IMR-90 (cell line): ENCODE results near the gene PPDPF. TPM values are rescaled to one million over a fixed set of nuclear protein-coding genes. Genes with fewer than 3 reads are reported as not detected.

ENCODE experiments used
- ATAC-seq: fragments of 200-7000 bp; cut with Tn5 transposase; 2 replicates; pipeline ENCODE4 v1.9.1; 2020; ENCODE audit warnings: low read depth, mild to moderate bottlenecking, moderate library complexity
- BruUV-seq: library from RNA; stranded (reverse); fragments of 400-500 nt; replicated peaks from 2 replicates; lab custom pipeline; 2021; lab: Mats Ljungman, UMichigan
- CTCF ChIA-PET: fragments of 300-600 bp; formaldehyde crosslinking; extraction: SDS; loops from one replicate; lab custom pipeline; 2021; ENCODE audit warnings: antibody characterized with exemption; lab: Yijun Ruan, JAX
- POLR2A ChIA-PET: fragments of 300-600 bp; sonication (Branson Sonifier 250); formaldehyde crosslinking; loops from one replicate; lab custom pipeline; 2022; ENCODE audit warnings: antibody characterized with exemption; ENCODE audit not compliant: unreplicated experiment; lab: Charles Lee
- DNase-seq: peaks from one replicate; pipeline ENCODE4 v3.0.0; 2013
- H2AFZ ChIP-seq: replicated peaks from 2 replicates; pipeline ENCODE3; 2013; ENCODE audit warnings: low read length, mild to moderate bottlenecking; ENCODE audit not compliant: poor library complexity
- H2AK5ac ChIP-seq: 2 replicates; pipeline ENCODE4 v1.6.1; 2013; ENCODE audit warnings: low read depth, low read length, inconsistent platforms
- H2AK9ac ChIP-seq: replicated peaks from 2 replicates; pipeline ENCODE3; 2013; ENCODE audit warnings: mild to moderate bottlenecking, low read depth, low read length, moderate library complexity; ENCODE audit not compliant: poor library complexity
- H2BK120ac ChIP-seq: 2 replicates; pipeline ENCODE4 v1.6.1; 2013; ENCODE audit warnings: low read depth, low read length, inconsistent platforms
- H2BK15ac ChIP-seq: 3 replicates; pipeline ENCODE4 v1.6.1; 2013; ENCODE audit warnings: low read depth, low read length, inconsistent platforms
- H2BK20ac ChIP-seq: 2 replicates; pipeline ENCODE4 v1.6.1; 2013; ENCODE audit warnings: low read depth, mild to moderate bottlenecking, inconsistent platforms, low read length, moderate library complexity
- H2BK5ac ChIP-seq: 2 replicates; pipeline ENCODE4 v1.6.1; 2013; ENCODE audit warnings: mild to moderate bottlenecking, low read depth, low read length, inconsistent platforms; ENCODE audit not compliant: poor library complexity, severe bottlenecking
- H3K14ac ChIP-seq: replicated peaks from 2 replicates; pipeline ENCODE4 v1.6.1; 2013; ENCODE audit warnings: low read depth, low read length, inconsistent platforms
- H3K18ac ChIP-seq: 2 replicates; pipeline ENCODE4 v1.6.1; 2013; ENCODE audit warnings: low read depth, low read length, control low read depth
- H3K23ac ChIP-seq: 2 replicates; pipeline ENCODE4 v1.6.1; 2013; ENCODE audit warnings: low read depth, low read length, inconsistent platforms
- H3K27ac ChIP-seq: 2 replicates; pipeline ENCODE4 v1.5.1; 2013; ENCODE audit warnings: mild to moderate bottlenecking, control low read depth, low read length; ENCODE audit not compliant: insufficient read depth
- H3K27me3 ChIP-seq: 2 replicates; pipeline ENCODE4 v1.6.1; 2013; ENCODE audit warnings: low read length; ENCODE audit not compliant: control insufficient read depth, insufficient read depth
- H3K36me3 ChIP-seq: 2 replicates; pipeline ENCODE4 v1.6.1; 2013; ENCODE audit warnings: low read length, mixed read lengths; ENCODE audit not compliant: control insufficient read depth, insufficient read depth
- H3K4ac ChIP-seq: 2 replicates; pipeline ENCODE4 v1.6.1; 2013; ENCODE audit warnings: low read depth, low read length, inconsistent platforms
- H3K4me1 ChIP-seq: 2 replicates; pipeline ENCODE4 v1.6.1; 2013; ENCODE audit warnings: low read length, mixed read lengths; ENCODE audit not compliant: control insufficient read depth, insufficient read depth
- H3K4me2 ChIP-seq: 2 replicates; pipeline ENCODE4 v1.6.1; 2013; ENCODE audit warnings: low read depth, mild to moderate bottlenecking, control low read depth, low read length, moderate library complexity
- H3K4me3 ChIP-seq: 2 replicates; pipeline ENCODE4 v1.5.1; 2013; ENCODE audit warnings: low read depth, mild to moderate bottlenecking, control low read depth, low read length, moderate library complexity; ENCODE audit not compliant: insufficient read depth
- H3K56ac ChIP-seq: 2 replicates; pipeline ENCODE4 v1.6.1; 2013; ENCODE audit warnings: low read length, inconsistent platforms; ENCODE audit not compliant: insufficient read depth; ENCODE audit errors: extremely low read depth
- H3K79me1 ChIP-seq, 2 experiments: 2 replicates each; pipeline ENCODE4 v1.6.1; 2013; ENCODE audit warnings: low read length in 2 of 2, inconsistent platforms in 1 of 2, low read depth in 1 of 2
- H3K9ac ChIP-seq: 2 replicates; pipeline ENCODE4 v1.6.1; 2013; ENCODE audit warnings: low read depth, low read length, control low read depth
- H3K9me1 ChIP-seq: 2 replicates; pipeline ENCODE4 v1.6.1; 2013; ENCODE audit warnings: low read length, inconsistent platforms; ENCODE audit not compliant: insufficient read depth
- H3K9me3 ChIP-seq: 2 replicates; pipeline ENCODE4 v1.6.1; 2013; ENCODE audit warnings: low read length; ENCODE audit not compliant: control insufficient read depth, insufficient read depth
- H4K20me1 ChIP-seq: 2 replicates; pipeline ENCODE4 v1.6.1; 2013; ENCODE audit warnings: low read length, inconsistent platforms; ENCODE audit not compliant: insufficient read depth
- H4K5ac ChIP-seq: 2 replicates; pipeline ENCODE4 v1.6.1; 2013; ENCODE audit warnings: mild to moderate bottlenecking, low read depth, low read length, control low read depth
- H4K8ac ChIP-seq, 2 experiments: 2 replicates each; pipeline ENCODE4 v1.6.1; 2013; ENCODE audit warnings: low read depth in 2 of 2, low read length in 2 of 2, control low read depth in 1 of 2, inconsistent platforms in 1 of 2
- H4K91ac ChIP-seq: 2 replicates; pipeline ENCODE4 v1.6.1; 2013; ENCODE audit warnings: low read depth, low read length, inconsistent platforms; ENCODE audit not compliant: insufficient read depth
- POLR2A ChIP-seq: IDR thresholded peaks from 2 replicates; pipeline ENCODE4 v1.6.1; 2012; ENCODE audit warnings: mild to moderate bottlenecking, low read depth, low read length
- WGBS, 2 experiments: methylation state at CpG; one replicate each; pipeline versions ENCODE4 v1.1.5 to v1.1.7; 2013; ENCODE audit warnings: missing lambda C conversion rate in 2 of 2; ENCODE audit not compliant: insufficient read length in 1 of 2; ENCODE audit errors: extremely low coverage in 2 of 2; 5-methylcytosine and 5-hydroxymethylcytosine counted together
- dilution Hi-C: fragments of 300-500 bp; cut with HindIII; formaldehyde crosslinking; loops from one replicate; pipeline ENCODE4 v1.14.3; 2018; ENCODE audit warnings: low sequenced_read_pairs; ENCODE audit not compliant: unreplicated experiment
- in situ Hi-C: fragments of 300-500 bp; cut with MboI; formaldehyde crosslinking; loops from 3 replicates; pipeline ENCODE4 v1.14.3; 2019; ENCODE audit warnings: low sequenced_read_pairs, inconsistent platforms, mixed read lengths
- intact Hi-C: fragments of 100-400 bp; cut with micrococcal nuclease; formaldehyde crosslinking; loops from 2 replicates; pipeline ENCODE4 v1.10.0; 2022
- polyA plus RNA-seq, 3 experiments: library from polyadenylated mRNA; depleted of rRNA; stranded (reverse); fragments of >200 nt; gene quantifications; 2 replicates each; pipeline ENCODE4 v1.2.3, GENCODE V29; 2012; ENCODE audit warnings: low replicate concordance in 1 of 3
- total RNA-seq: library from RNA; depleted of rRNA; stranded (reverse); fragments of >200 nt; gene quantifications from 2 replicates; pipeline ENCODE4 v1.2.3, GENCODE V29; 2012

Gene PPDPF
- total and polyA plus RNA-seq, 2 of the 4 experiments (the other 2 are of a cell fraction), result 12.9 to 171 TPM

DNA sequence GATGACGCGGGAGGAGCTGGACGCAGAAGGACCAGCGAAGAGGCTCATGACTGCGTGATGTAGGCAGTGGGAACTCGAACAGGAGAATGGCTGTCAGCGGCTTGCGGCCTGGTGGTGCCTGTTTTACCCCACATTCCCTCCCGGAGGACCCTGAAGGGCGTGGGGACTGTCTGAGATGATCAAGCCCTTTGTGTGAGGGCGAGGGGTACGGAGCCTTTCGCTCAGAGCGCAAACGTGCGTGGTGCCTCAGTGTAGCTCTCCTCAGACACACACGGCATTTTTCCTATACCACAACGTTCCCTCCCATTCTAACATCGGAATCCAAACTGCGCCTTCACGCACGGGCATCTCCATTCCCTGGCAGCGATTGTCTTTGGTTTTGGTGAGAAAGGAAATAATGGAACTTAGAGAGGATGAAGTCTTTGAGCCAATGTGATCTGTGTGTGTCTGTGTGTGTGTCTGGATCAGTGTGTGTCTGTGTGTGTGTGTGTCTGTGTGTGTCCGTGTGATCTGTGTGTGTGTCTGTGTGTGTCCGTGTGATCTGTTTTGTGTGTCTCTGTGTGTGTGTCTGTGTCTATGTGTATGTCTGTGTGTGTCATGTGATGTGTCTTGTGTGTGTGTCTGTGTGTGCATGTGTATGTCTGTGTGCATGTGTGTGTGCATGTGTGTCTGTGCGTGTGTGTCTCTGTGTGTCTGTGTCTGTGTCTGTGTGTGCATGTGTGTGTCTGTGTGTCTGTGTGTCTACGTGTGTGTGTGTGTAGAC, 11.3 kb downstream of the PPDPF start:
- no peak overlapping the region for H3K4ac ChIP-seq
- dilution Hi-C loops, result no loop called here
- no TSS peak for BruUV-seq
- no peaks in the 10 kb centered on the region for H4K20me1 ChIP-seq
- H2AK9ac ChIP-seq, result no peak overlapping the region
- H2AK5ac ChIP-seq, result no peak overlapping the region
- no peaks in the 10 kb centered on the region for H3K9me3 ChIP-seq
- H3K27me3 ChIP-seq, result peaks cover 4% of the 10 kb centered on the region; the same call in 1 of the 2 replicates
- no peak overlapping the region for H4K5ac ChIP-seq
- no peak overlapping the region for H3K27ac ChIP-seq
- ChIA-PET POLR2A (no interaction called here), CTCF (no interaction called here)
- WGBS, 2 experiments, result 80% methylated on average over 12 of the region's 27 CpGs; no CpG with 5 or more reads in 1 of the 2 experiments
- DNase-seq (no peak), ATAC-seq (no peak)
- H3K56ac ChIP-seq, result no peak overlapping the region
- H2BK120ac ChIP-seq, result no peak overlapping the region
- H3K4me1 ChIP-seq, result no peaks in the 10 kb centered on the region
- H2AFZ ChIP-seq, result no peak overlapping the region
- no peak overlapping the region for H2BK15ac ChIP-seq
- no peaks in the 10 kb centered on the region for H3K36me3 ChIP-seq
- no peak overlapping the region for H3K14ac ChIP-seq
- no peak overlapping the region for H4K8ac ChIP-seq
- H4K91ac ChIP-seq, result no peak overlapping the region
- H3K4me3 ChIP-seq, result no peak overlapping the region
- no peak for TF ChIP-seq POLR2A
- no peak overlapping the region for H3K23ac ChIP-seq
- no peak overlapping the region for H2BK20ac ChIP-seq
- H2BK5ac ChIP-seq, result peak overlapping the region; percentile 20
- no peaks in the 10 kb centered on the region for H3K79me1 ChIP-seq
- in situ Hi-C loops, result loop anchor here (10.0 kb wide), 2 partner anchors 333 to 443 kb away; partner anchors contain the start of genes ABHD16B, SAMD10 and TPD52L2
- intact Hi-C loops, result loop anchor here (10.0 kb wide), 1 partner anchor 123 kb away; the partner anchor contains the start of genes RTEL1 and STMN3
- no peaks in the 10 kb centered on the region for H3K9me1 ChIP-seq
- H3K18ac ChIP-seq, result no peak overlapping the region
- H3K4me2 ChIP-seq, result no peak overlapping the region
- no peak overlapping the region for H3K9ac ChIP-seq
